Esophagus squamous epithelium (tissue), 4 donors: ENCODE measurements around the gene TMEM234.

Source experiments
- CTCF ChIP-seq, 6 experiments: fragments of 450-650 bp in 4 of 6; fragments of 200-600 bp in 2 of 6; sonication (generic) in 2 of 6; IDR thresholded peaks; one replicate each; pipeline ENCODE4 v1.5.1; 2016 to 2019; ENCODE audit warnings: antibody characterized with exemption in 6 of 6, mild to moderate bottlenecking in 4 of 6, moderate library complexity in 4 of 6
- POLR2A ChIP-seq, 4 donors: fragments of 450-650 bp; IDR thresholded peaks; one replicate each; pipeline ENCODE4 v1.6.1; 2017; ENCODE audit warnings: antibody characterized with exemption in 4 of 4, mild to moderate bottlenecking in 4 of 4, moderate library complexity in 3 of 4

- TF ChIP-seq CTCF (IDR thresholded peaks at IDR 0.05), result no peak
- no peak for TF ChIP-seq POLR2A (IDR thresholded peaks at IDR 0.05)
These were observed 27.2 kb downstream of the TMEM234 start for GRCh38 chr1:32194984-32195383.
